ENCODE results near the gene GPR68.
"Not testable (repeated sequence)": the region's sequence is repeated elsewhere in the genome, so short reads cannot be mapped to it uniquely, and the experiment has no call there.

GPR68 gene

DNA sequence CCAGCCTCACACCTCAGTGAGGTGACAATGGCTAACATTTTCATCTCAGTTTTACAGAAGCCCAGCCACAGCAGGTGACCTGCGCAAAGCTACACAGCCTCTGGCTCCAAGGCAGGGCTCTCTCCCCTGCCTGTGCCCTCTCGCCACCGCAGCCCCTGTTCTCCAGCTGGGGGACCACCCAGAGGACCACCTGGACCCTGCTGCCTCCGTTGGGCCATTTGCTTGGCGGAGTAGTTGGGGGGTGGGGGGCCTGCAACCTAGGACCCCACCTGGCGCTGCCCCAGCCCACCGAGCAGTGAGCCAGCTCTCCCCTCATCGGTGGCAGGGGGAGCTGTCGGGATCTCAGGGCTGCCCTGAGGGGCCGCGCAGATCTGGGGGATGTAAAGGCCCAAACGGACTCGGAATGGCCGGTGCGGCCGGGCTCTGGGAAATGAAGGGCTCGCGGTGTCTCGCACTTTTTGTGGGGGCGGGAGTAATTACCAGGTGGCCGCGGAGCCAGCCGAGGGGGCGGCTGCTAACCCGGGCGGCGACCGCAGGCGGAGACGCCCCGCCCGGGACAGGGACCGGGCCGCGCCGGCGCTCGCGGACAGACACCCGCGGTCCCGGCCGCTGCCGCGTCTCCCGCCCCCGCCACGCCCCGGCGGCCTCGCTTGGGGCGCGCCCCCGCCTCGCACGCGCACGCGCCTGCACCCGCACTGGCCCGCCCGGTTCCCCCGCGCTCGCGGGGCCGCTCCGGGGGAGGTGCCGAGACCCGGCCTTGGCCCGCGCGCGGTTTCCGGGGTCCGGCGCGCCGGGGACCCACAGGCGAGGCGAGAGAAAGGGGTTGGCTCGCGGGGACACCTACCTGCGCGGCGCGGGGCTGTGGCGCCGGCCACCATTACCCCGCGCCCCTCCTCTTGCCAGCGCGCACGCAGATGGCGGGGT, 8.6 kb upstream of the GPR68 start:
- DNase-seq, result no peak

DNA sequence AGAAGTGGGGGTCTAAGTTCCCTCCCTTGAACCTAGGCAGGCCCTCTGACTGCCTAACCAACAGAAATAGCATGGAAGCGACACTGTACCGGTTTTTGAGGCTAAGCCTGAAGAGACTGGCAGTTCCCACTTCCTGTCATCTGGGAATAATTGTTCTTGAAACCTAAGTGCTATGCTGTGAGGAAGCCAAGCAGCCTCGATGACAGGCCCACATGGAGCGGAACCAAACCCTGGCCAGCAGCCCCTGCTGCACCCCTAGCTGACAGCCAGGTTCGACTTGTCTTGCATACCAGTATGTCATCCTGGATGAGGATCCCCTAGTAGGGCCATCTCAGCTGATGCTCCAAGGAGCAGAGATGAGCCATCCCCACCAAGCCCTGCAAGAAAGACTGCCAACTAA, 6.4 kb upstream of the GPR68 start:
- DNase-seq, result peak; percentile 98

DNA sequence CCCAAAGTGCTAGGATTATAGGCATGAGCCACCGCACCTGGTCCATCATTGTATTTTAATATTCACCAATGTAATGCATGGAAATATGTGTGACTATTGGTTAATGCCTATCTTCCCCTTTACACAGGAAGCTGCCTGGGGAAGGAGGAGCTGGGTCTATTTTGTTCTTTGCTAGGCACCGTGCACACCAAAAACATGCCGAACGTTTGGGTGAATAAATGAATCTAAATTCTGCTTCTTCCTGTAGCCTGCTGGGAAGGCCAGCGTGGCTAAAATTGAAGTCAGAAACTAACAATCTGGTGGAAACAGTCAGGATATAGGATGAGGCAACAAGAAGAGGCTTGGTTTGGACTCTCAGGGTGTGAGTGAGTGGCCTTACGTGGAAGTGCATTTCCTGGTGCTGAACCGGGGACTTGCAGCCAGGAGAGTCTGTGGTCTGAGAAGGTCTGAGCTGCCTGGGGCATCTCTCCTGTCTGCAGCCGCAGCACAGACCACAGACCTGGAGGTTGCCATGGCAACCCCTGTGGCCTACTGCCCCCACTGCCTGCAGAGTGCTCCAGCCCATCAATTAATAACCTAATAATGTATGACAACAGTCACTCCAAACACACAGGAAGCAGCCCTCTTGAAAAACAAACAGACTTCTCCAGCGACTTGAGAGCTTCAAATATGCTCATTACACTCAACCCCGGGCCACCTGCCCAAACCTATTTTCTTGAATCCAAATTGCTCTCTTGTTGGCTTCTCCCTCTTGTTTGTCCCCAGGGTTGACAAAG, 5.5 kb upstream of the GPR68 start:
- DNase-seq, result peak; percentile 100

DNA sequence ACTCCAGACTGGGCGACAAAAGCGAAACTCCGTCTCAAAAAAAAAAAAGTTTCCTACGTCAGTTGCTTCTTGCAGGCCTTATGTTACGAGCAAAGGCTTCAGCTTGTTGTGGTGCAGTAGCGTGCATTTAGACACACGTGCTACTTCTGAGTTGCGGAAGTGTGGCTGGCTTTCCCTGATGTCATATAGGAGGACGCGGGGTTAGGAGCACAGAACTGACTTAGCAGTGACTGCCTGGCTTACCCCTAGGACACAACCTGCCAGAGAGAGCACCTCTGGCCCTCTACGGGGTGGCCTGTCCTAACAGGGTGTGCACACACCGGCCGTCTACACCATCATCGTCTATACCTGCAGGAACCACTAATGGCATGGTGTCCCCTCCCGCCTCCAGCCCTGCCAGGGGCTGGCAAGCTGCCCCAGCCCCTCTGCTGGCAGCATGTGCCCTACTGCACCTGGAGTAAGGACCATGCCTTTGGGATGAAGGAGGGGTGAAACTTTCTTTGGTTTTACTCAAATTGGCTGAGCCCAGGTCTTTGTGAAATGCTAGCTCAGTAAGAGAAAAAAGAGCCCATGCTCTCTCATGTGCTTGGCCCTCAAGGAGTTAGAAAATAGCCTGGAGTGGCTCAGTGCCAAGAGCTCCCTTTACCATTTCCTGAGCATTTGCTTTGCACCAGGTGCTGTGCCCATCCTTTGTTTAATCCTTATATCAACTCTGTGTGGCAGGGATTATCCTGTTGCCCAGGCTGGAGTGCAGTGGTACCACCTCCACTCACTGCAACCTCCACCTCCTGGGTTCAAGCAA, 1.7 kb upstream of the GPR68 start:
- peak; percentile 93 for DNase-seq

DNA sequence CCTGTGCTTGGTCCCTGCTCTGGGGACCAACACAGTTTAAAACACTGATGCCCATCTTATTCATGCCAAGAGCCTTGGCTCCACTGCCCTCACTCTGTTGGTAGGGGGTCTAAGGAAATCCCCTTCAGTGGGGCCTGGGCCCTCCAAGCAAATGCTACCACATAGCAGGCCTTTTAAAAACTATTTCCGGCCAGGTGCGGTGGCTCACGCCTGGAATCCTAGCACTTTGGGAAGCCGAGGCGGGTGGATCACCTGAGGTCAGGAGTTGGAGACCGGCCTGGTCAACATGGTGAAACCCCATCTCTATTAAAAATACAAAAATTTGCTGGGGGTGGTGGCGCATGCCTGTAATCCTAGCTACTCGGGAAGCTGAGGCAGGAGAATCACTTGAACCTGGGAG, 1.1 kb upstream of the GPR68 start:
- not testable (repeated sequence) for DNase-seq

DNA sequence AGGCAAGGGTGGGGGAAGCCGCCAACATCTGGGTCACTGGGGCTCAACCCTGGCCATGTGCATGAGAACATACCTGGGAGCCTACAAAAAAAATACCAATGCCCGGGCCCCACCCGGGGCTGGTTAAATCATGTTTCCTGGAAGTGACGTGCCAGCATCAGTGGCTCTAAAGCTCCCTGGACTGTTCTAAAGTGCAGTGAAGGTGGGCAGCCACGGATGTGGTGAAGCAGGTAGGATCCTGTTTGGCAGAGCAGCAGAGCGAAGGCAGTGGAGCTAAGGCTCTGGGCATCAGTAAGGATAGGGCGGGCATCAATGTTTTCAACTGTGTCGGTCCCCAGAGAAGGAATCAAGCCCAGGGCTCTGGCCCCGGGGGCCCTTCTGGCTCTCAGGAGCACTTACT, 525 bp upstream of the GPR68 start:
- DNase-seq, result no peak

DNA sequence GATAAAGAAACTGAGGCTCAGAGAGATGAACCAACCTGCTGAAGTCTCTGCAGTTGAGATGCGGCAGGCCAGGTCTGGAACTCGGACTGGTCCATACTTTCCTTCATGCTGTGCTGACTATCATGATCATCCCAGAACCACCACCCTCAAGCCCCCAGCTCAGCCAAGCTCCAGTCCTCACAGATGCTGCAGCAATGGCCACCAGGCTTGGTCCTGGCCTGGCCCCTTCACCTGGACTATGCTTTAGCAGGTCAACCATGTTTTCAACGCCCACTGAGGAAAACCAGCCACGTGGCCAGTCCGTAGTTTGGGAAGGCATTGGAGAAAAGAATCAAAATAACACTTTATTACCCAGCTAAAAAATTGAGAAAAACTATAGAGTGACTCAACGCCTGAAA, 1.4 kb downstream of the GPR68 start:
- DNase-seq, result no peak

DNA sequence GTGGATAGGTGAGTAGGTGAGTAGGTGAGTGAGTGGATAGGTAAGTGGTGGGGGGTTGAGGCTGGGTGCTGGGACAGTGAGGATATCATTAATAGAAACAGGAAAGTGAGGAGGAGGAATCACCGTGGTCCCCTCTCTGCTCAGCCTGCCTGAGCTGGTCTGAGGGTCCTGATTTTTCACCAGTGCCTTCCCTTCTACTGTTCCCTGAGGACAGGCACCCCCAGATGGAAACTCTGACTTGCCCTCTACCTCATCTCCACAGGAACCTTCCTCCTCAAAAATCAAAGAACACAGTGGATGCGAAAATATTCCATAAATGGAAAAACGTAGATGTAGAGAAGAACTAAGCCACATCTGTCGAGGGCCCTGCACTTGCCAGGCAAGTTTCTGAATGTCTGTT, 1.9 kb downstream of the GPR68 start:
- no peak for DNase-seq

DNA sequence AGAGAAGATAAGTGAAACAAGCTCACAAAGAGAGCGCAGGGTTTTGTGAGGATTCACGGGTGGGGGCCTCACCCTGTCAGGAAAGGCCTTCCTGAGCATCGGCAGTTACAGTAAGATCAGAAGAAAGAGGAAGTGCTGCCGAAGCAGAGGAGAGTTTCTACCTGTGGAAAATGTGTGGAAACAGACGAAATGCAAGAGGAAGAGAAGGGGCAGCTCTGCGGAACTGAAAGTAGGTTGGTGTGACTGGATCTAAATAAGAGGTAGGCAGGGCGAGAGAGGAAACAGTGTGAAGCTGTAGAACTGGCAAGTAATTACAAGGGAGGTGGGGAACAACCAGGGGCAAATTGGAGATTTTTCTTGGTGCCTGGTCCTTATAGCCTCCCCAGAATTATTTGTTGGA, 2.6 kb downstream of the GPR68 start:
- DNase-seq, result no peak

DNA sequence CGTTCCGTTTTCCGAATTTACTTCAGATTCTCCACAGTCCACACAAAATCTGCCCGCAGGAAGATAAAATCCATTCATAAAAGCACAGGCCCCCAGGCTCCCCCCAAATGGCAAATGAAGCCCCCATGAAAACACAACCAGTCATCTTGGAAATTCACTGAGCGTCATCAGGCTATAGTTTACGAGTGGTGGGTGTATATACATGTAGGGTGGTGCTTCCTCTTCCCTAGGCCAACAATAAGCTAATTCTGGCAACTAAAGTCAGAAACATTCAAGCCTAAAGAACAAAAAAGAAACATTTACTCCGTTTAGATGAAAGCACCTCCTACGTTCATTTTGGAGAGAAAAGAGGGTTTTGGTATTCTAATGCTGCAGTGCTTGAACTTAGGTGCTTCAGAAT, 5.8 kb downstream of the GPR68 start:
- no peak for DNase-seq

DNA sequence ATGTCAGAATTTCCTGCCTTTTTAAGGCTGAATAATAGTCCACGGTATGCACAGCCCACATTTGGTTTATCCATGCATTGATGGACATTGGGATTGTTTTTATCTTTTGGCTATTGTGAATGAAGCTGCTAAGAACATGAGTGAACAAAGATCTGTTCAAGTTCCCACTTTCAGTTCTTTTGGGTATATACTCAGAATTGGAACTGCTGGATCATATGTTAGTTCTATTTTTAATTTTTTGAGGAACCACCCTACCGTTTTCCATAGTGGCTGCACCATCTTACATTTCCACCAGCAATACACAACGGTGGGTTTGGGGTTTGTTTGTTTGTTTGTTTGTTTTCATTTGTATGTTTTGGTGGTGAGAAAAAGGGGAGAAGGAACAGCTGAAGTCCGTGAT, 6.4 kb downstream of the GPR68 start:
- DNase-seq, result no peak

DNA sequence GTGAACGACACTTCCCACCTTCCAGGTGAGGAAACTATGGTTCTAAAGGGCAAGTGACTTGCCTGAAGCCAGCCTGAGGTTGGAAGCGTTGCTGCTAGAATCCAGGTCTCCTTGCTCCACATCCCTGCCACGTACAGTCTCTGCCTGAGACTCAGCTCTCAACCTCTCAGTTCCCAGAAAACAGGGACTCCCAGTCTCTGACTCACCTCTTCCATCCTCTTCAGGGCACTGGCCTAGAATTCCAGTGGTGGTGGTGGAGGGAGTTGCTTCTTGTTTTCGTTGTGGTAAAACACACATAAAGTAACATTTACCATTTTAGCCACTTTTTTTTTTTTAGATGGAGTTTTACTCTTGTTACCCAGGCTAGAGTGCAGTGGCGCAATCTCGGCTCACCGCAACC, 7.3 kb downstream of the GPR68 start:
- DNase-seq, result no peak

DNA sequence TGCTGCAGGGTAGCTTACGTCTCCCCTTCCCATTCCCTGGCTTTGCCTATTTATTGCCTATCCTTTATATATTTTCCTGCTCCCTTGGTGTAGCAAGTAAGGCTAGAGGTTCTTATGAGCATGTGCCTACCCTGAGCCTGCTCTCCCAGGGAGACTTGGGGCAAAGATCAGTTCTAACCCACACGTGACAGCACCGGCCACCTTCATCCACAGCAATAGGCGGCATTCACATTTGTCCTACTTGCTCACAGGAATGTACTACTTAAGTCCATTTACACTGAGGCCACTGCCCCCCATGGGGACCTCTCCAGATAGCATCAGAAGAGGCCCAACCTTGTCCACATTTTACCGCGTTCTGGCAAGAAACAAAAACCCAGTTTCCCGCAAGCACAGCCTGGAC, 8.7 kb downstream of the GPR68 start:
- DNase-seq, result no peak

DNA sequence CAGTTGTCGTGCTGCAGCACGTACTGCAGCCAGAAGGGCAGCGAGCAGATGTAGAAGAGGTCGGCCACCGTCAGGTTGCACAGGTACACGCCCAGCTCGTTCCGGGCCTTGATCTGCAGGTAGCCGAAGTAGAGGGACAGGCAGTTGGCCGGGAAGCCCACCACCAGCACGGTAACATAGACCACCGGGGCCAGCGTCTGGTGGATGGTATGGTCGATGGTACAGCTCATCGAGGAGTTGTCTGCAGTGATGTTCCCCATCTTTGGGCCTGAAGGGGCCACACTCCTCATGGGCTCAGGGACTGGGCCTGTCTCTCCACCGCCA, 9.8 kb downstream of the GPR68 start:
- no peak for DNase-seq

DNA sequence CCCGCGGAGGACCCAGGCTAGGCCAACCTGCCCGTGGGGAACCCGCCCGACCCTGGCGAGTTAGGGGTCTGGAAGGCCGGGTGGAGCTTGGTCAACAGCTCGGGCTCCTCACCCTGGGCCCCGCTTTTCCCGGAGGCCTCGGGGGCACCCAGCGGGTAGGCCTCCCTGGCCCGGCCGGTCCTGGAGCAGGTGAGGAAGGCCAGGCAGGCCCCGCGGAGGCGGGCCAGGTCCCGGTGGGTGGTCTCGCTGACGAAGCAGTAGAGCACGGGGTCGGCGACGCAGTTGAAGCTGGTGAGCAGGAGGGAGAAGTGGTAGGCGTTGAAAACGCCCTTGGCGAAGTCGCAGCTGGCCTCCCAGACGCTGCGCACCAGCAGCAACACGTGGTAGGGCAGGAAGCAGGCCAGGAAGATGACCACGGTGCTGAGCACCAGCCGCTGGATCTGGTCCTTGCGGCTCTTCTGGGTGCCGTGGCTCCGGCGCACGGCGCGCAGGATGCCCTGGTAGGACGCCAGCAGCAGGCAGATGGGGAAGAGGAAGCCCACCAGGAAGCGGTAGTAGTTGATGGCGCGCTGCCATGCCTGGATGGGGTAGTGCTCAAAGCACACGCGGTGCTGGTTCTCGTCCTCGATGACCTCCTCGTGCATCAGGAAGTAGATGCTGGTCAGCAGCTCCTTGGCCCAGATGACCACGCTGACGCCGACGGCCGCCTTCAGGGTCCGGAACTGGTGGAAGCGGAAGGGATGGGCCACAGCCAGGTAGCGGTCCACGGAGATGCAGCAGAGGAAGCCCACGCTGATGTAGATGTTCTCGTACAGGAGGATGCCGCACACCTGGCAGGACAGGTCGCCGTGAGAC, 10.3 kb downstream of the GPR68 start:
- no peak for DNase-seq

DNA sequence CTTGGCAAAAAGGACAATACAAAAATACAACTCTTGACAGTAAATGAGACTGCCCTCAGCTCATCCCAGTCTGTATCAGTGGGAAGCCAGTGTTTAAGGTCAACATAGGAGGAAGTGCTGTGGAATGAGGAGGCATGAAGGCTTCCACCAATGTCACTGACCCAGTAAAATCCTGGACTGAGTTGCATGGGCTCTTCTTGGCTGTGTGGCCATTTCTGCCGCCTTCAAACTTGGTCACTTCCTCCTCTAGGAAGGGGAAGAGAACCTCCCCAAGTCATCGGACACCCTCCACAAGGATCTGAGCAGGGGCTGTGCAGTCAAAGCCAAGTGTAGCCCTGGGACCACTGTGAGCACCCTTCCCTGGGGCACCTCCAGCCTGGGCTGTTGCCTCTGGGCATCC, 11.9 kb downstream of the GPR68 start:
- no peak for DNase-seq

DNA sequence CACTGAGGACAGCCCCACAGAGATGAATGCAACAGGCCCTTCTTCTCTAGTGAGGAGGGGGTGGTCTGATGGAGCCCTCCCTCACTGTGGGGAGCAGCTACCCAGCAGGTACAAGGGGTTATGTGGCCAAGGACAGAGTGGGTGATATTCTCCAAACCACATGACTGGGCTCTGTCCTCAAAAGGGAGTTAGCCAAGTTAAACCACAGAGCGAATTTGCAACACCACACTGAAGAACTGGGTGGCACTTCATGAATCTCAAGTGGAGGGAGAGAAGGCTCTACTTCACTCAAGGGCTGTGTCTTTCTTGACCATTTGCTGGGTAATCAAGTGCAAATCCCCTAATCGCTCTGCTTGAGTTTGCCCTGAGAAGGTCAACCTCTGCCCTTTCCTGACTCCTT, 12.5 kb downstream of the GPR68 start:
- DNase-seq, result peak; percentile 98

DNA sequence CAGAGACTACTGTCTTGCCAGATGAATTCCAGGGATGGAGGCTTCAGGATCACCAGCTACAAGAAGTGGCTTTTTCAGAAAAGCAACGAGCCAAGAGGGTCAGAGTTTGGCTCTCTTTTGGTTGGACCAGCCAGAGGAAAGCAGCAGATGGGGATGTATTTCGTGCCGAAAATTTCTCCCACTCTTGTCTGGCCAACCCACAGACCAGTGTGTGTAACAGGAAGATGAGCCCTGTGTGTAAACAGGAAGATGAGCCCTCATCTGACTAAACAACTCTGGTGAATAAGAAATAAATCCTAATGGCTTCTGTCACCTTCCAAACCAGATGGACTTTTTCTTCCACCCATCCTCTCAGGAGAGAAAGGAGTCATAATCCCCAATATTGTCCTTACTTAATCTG, 13.1 kb downstream of the GPR68 start:
- DNase-seq, result no peak

DNA sequence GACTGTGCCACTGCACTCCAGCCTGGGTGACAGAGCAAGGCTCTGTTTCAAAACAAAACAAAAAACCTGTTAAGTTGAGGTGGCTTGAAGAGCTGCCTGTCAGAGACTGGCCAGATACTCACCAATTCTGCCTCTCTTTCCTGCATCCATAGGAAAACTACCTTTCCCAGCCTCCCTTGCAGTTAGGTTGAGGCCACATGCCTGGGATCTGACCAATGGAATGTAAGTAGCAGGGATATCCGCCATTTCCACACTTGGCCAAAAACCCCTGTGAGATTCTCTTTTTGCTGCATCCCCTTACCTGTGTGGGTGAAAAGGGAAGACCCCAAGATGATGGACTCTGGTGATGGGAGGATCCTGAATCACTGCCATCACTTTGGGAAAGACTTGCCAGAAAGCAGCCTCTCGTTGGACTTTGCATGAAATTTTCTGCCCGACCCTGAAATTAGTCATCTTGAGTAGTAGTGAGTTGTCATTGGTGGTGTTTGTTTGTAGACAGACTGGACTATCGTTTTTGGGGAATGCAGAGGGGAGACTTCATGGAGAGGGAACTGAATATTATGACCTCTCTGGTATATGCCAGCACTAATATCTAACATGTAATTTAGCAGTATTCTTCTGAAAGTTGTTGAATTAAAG, 14.0 kb downstream of the GPR68 start:
- DNase-seq, result no peak

DNA sequence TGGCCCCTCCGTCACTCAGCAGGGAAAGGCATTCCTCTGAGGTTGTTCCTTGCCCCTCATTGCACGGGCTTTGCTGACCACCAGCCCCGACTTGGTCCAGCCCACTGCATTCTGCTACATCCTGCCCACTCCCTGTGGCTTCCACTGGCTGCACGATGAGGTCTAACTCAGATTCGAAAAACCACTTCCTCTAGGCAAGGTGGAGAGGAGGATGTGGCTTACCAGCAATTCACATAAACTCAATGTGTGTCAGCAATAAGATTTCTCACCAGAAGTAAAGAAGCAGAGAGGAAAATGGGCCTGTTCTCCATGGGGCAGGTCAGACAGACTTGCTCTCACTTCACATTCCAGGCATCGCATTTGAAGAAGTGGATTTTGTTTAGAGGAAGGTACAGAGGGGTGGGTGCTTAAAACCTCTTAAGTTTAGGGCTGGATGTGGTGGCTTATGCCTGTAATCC, 14.7 kb downstream of the GPR68 start:
- no peak for DNase-seq

DNA sequence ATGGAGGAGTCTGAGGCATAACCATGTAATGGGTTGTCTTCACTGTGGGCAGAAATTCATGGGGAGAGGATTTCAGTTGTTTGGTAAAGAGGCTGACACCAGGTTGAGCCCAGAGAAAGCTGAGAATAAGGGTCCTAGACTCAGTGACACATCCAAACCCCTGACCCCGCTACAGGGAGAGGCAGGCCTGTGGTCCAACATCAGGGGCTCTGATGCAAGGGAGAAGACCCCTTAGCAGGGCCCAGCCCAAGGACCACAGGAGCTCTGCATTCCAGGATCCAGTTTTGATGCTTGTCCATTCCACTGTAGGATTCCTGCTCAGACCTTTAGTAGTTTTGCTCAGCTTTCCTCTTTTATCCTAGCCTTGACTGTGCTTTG, 15.5 kb downstream of the GPR68 start:
- no peak for DNase-seq
